ENCODE measurements around the gene ITFG1.
"Not testable (repeated sequence)": the region's sequence is repeated elsewhere in the genome, so short reads cannot be mapped to it uniquely, and the experiment has no call there.

Gene ITFG1

DNA sequence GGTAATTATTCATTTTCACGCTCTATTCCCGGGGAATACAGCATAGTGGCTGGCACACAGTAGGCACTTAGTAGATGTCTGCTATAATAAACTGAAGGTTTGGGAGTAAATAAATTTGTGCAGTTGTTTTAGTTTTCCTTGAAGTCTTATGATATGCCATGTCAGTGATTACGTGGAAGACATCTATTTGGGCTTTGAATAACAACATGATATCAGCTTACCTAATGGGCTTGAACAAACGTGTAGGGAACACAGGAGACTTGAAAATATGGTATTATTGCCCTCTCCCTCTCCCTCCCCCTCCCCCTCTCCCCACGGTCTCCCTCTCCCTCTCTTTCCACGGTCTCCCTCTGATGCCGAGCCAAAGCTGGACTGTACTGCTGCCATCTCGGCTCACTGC is 280.8 kb downstream of the ITFG1 start:
- TF ChIP-seq CTCF (IDR thresholded peaks at IDR 0.05; ENCODE audit: borderline replicate concordance, insufficient read depth, low read depth, low read length): no peak
- no peak overlapping the region for H3K4me3 ChIP-seq (ENCODE audit: low read depth, low read length)

- no peak overlapping the region for H3K4me3 ChIP-seq (ENCODE audit: low read depth, low read length)
- no peak for TF ChIP-seq CTCF (IDR thresholded peaks at IDR 0.05; ENCODE audit: borderline replicate concordance, insufficient read depth, low read depth, low read length)
Measured at GRCh38 chr16:47175152-47175551, 285.7 kb downstream of the ITFG1 start.

DNA sequence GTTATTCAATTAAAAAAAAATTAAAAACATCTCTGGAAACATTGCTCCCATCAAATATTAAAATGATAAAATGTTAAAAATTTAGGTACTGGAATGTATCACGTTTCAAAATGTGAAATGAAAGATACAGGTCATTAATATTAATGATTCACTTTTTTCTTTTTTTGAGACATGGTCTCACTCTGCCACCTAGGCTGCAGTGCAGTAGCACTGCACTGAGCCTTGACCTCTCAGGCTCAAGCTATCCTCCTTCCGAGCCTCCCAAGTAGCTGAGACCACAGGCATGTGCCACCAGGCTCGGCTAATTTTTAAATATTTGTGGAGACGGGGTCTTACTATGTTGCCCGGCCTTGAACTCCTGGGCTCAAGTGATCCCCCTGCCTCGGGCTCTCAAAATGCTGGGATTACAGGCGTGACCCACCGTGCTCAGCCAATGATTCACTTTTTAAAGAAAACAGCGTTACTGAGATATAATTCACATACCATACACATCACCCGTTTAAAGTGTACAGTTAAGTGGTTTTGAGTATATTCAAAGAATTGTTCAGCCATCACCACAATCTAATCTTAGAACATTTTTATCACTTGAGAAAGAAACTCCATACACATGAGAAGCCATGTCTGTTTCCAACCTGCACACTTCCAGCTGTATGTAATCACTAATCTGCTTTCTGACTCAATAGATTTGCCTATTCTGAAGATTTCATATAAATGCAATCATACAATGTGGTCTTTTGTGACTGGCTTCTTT is 298.0 kb downstream of the ITFG1 start:
- no peak for TF ChIP-seq CTCF (IDR thresholded peaks at IDR 0.05; ENCODE audit: borderline replicate concordance, insufficient read depth, low read depth, low read length)

GRCh38 chr16:47161464-47161863 is 299.4 kb downstream of the ITFG1 start:
- no peak overlapping the region for H3K4me3 ChIP-seq (ENCODE audit: low read depth, low read length)
- TF ChIP-seq CTCF (IDR thresholded peaks at IDR 0.05; ENCODE audit: borderline replicate concordance, insufficient read depth, low read depth, low read length): no peak

More for the DNA sequence above, 298.0 kb downstream of the ITFG1 start:
- H3K4me3 ChIP-seq (ENCODE audit: low read depth, low read length): no peak overlapping the region

DNA sequence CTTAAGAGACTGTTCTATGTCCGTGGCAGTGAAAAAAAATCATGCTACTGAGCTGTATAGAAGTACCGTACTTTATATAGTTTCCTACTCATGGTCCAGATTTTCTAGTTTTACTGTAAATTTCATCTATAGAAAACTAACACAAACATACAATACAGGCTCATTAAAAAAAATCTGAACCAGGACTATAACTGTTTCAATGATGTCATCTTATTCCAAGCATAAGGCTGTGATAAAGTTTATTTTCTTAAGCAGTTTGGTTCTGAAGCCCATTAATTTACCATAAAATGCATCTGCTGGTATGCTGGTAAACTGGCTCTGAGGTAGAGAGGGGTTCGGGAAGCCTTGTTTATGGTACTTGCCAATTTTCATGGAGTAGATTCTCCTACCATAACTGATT is 300.4 kb downstream of the ITFG1 start:
- H3K4me3 ChIP-seq (ENCODE audit: low read depth, low read length): no peak overlapping the region
- no peak for TF ChIP-seq CTCF (IDR thresholded peaks at IDR 0.05; ENCODE audit: borderline replicate concordance, insufficient read depth, low read depth, low read length)

- TF ChIP-seq CTCF (IDR thresholded peaks at IDR 0.05; ENCODE audit: borderline replicate concordance, insufficient read depth, low read depth, low read length): no peak
- no peak overlapping the region for H3K4me3 ChIP-seq (ENCODE audit: low read depth, low read length)
Measured at GRCh38 chr16:47158992-47159391, 301.9 kb downstream of the ITFG1 start.

- TF ChIP-seq CTCF (IDR thresholded peaks at IDR 0.05; ENCODE audit: borderline replicate concordance, insufficient read depth, low read depth, low read length): no peak
- H3K4me3 ChIP-seq (ENCODE audit: low read depth, low read length): no peak overlapping the region
Measured at GRCh38 chr16:47156680-47157215, 304.1 kb downstream of the ITFG1 start.

DNA sequence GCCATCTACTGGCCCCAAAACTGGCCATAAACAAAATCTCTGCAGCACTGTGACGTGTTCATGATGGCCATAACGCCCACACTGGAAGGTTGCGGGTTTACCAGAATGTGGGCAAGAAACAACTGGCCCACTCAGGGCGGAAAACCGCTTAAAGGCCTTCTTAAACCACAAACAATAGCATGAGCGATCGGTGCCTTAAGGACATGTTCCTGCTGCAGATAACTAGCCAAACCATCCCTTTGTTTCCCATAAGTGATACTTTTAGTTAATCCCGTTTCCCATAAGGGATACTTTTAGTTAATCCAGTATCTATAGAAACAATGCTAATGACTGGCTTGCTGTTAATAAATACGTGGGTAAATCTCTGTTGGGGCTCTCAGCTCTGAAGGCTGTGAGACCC is 308.4 kb downstream of the ITFG1 start:
- H3K4me3 ChIP-seq (ENCODE audit: low read depth, low read length): not testable (repeated sequence)

Data from GM12875 (cell line).